CD4-positive, alpha-beta T cell treated with Interferon alpha-2 for 1 hour (primary cell): ENCODE results near the gene PLXND1.

ENCODE experiments used
- DNase-seq, 2 donors: peaks; one replicate each; pipeline ENCODE4 v3.0.0-alpha.2; 2020 to 2022

PLXND1 gene

DNA sequence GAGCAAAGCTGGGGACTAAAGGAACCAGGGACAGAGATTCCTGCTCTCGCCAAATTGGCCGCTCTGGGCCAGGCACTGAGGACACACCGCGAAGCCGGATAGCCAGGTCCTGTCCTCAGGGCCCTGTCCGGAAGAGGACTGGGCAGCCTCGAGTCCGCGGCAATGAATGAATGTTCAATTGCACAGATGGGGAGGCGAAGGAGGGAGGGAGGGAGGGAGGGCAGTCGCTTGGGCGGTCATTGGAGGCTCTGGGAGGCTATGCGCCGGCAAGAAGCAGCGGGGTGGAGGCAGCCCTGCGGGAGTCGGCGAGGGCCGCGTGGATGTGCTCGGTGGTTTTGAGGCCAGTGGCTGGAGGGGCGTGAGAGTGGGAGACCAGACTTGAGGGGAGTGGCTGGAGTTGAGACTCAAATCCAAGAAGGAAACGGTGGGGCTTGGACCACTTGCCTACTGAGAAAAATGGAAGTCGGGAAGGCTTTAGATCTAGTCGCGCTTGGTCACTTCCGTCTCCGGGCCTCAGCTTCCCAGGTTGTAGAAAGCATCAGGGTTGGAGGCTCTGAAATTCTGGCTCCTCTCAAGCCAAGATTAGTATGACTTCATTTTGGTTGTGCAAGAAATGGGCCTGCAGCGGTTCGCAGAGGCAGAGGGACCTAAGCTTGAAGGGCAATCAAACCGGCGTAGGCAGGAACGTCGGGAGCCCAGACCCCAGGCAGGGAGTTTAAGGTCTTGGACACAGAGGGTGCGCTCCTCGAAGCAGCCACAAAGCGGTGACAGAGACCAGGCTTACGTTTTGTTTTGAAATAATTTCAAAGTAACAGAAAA is 21.1 kb upstream of the PLXND1 start:
- DNase-seq: peak; percentile 68 to 76

DNA sequence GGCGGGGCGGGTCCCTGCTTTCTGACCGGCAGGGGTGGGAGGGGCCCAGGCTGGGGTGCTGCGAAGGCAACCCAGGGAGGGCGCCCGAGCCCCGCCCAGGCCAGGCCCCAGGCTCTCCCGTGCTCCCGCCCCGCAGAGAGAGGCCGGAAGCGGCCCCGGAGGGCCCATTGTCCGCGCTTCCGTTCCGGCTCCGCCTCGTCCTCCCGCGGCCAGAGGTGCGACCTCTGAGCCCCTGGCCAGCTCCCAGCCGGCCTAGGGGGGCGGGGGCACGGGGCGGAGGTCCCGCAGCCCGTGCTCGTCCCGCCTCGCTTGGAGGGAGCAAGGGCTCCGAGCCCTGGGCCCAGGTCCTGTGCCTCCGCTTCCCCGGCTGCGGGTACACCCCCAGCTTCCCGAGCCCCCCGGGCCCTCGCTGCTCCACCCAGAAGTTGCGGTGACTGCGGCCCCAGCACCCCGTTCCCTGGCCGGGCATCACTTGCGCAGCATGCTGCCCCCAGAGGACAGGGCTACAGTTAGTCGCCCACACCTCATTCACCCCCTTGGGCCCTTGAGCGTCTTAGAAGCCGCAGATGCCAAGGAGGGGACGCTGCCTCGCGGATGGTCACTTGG is 20.4 kb upstream of the PLXND1 start:
- DNase-seq: peak; percentile 61 to 64

- DNase-seq: no peak
Observed at GRCh38 chr3:129625072-129625874, 18.8 kb upstream of the PLXND1 start.

DNA sequence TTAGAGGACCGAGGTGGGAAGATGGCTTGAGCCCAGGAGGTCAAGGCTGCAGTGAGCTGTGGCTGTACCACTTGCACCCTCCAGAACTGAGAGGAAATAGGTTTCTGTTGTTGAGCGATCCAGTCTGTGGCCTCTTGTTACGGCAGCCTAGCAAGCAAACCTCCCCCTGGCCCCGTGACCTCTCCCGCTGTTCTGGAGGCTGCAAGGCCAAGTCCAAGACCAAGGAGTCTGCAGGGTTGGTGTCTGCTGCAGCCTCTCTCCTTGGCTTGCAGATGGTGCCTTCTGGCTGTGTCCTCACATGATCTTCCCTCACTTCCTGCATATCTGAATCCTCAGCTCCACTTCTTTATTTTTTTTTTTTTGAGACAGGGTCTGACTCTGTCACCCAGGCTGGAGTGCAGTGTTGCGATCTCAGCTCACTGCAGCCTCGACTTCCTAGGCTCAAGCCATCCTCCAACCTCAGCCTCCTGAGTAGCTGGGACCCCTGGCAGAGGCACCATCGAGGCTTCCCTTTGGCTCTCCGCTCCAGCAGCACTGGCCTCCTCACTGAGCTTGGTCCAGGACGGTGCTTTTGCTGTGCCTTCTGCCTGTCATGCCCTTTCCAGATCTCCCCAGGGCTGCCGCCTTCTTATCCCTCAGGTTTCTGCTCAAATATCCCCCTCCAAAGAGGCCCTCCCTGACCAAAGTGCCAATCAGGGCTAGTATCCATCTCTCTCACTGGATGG is 18.0 kb upstream of the PLXND1 start:
- no peak for DNase-seq

DNA sequence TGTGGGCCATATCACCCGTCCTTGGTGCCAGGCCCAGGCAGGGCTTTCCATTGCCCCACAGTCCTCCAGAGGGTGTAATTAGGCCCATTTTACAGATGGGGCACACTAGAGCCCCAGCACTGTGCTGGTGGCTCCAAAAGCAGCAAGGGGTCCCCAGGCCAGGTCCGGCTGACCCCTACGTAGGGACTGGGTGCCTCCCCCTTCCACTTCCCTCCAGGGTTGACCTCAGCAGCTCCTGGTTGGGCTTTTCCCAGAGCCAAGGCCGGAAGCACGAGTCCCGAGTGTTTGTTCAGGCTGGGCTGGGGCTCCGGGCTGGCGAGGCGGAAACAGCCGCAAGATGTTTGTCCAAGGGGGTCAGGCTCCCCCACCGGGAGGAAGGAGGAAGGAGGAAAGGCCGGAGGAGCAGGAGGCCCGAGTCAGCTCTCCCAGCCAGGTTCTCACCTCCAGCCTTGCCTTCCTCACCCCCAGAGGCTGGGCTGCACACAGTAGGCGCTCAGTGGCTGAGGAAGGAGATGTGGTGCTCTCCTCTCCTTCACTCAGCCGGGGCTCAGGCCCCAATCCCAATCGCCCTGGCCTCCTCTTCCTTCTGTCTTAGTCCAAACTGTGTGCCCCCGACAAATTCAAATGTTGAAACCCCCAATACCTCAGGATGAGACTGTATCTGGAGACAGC is 17.1 kb upstream of the PLXND1 start:
- no peak for DNase-seq

DNA sequence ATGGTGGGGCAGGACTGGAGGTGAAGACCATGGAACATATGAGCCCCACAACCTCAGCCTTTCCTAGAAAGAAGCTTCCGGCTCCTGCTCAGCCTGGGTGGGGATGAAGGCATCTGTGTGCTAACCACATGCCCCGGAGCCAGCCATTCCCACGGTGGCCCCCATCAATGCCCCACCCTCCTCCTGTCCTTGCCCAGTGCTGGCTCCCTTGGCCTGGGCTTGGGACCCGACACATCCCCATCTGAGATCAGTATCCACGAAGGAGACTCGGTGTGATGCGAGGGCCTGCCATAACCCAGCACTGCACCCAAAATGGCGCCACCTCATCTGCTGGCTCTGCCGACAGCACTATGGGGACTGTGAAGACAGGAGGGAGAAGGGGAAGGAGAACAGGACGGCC is 16.5 kb upstream of the PLXND1 start:
- no peak for DNase-seq

DNA sequence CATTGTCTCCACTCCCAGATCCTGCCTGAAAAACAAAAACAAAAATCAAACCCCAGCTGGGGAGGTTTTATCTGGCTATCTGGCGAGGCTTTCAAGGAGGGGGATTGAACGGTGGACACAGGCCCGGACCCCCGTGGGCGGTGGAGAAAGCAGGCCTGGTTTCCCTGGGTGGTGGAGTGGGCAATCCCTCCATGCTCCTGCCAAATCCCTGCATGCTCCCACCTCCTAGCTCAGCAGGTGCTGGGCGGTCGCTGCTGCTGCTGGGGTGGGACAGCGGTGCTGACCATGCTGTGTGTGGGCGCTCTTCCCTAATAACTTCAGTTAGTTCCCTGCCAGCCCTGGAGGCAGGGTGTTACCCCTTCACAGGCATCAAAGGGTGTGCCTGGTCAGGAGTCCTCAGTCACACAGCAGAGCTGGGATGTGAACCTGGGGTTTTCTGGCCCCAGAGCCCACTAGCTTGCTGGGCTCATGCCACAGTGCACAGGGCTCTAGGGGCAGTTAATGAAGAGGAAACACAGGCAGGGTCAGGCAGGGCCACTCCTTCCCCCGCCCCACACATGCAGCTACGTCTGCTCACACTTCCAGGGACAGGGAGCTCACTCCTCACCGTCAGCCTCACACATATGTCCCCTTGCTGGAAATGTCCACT is 15.9 kb upstream of the PLXND1 start:
- no peak for DNase-seq

DNA sequence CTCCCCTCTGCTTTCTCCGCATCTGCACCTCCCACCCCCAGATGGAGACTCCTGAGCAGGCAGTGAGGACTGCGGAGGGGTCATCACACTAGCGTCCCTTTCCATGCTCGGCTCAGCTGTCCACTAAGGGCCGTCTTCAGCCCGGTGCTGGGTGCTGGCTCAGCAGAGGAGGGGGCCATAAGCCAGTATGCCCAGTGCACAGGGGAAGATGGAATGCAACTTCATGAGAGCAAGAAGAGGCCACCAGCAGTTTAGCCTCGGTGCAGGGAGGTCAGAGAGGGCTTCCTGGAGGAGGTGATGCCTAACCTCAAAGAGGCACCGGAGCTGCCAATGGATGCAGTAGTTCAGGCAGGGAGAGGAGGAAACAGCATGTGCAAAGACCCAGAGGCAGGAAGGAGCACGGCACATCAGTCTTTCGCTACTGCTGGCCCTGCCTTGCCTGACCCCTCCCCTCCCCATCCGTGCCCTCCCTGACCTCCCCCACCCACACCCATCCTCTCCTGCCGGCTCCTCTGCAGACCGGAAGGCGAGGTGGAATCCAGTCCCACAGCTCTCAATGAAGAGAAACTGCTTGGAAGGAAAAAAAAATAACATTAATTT is 15.2 kb upstream of the PLXND1 start:
- DNase-seq: no peak

GRCh38 chr3:129620828-129621559 is 14.5 kb upstream of the PLXND1 start:
- DNase-seq: no peak

DNA sequence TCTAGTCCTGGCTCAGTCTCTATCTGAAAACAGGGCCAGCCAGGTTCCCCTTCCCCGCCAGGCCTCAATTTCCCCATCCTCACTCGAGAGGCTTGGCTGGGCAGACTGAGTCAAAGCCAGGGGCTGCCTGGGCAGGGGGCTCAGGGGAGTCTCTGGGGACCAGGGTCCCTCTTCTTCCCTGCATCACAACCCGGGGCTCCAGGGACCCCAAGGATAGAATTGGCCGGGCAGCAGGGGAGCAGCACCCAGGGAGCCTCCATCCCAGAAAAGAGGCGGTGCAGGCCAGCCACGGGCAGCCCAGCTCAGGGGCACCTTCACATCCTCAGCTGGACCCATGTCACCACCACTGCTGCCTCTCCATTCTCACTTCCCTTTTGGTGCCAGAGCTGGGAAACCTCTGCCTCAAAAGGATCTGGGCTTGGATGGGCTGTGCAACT is 13.3 kb upstream of the PLXND1 start:
- DNase-seq: no peak

- DNase-seq: no peak
Observed at GRCh38 chr3:129618901-129619671, 12.6 kb upstream of the PLXND1 start.

GRCh38 chr3:129618186-129618820 is 11.8 kb upstream of the PLXND1 start:
- no peak for DNase-seq

DNA sequence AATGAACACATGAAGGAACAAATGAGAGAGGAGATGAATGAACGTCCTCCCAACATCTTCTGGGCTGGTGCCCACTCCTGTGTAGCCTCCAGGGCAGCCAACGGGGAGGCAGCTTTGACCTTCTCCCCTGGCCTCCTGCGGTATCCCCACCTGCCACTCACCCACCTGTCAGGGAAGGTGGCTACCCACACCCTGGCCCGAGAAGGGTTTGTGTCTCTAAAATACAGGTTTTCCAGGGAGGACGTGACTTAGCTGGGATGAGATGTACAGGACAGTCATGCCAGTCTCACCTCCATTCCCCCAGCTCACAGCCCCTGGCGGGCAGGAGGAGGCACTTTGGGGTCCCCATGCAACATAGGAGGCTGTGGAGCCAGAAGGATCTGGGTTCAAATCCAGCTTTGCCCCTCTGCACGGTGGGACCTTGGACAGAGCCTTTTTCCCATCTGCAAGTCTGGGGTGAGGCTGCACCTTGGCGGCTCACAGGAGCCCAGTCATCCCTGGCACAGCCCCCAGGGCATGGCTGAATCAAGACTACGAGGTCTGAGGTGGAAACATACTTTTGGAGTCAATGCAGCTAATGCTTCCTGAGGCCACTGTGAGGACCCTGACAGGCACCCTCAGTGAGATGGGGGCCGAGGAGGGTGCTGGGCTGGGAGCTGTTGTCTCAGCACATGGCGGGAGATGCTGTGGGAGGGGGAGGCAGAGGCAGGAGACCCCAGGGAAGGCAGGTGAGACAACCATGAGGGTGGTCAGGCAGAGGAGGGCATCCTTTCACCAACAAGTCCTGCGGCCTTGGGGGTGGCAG is 11.1 kb upstream of the PLXND1 start:
- DNase-seq: no peak

- peak in 1 of 2 donors; percentile 45 for DNase-seq
Observed at GRCh38 chr3:129616713-129617112, 10.2 kb upstream of the PLXND1 start.

DNA sequence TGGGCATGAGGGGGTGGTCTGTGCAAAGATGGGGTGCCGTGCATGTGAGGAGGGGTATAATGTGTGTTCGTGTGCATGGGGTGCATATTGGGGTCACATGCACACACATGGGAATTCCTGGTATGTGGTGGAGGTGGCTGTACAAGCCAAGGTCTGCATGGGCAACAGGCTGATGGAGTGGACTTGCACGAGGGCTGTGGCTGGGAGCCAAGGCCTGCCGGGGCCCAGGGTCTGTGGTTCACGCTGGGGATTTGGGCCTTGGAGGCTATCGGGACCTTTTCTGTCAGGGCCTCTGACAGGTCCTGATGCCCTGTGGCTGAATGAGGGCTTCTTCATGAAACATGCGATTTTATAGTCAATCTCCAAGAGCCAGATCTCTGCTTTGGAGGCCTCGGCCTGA is 9.8 kb upstream of the PLXND1 start:
- DNase-seq: no peak

- DNase-seq: no peak
Observed at GRCh38 chr3:129615751-129616281, 9.3 kb upstream of the PLXND1 start.

- no peak for DNase-seq
Observed at GRCh38 chr3:129614927-129615363, 8.5 kb upstream of the PLXND1 start.

DNA sequence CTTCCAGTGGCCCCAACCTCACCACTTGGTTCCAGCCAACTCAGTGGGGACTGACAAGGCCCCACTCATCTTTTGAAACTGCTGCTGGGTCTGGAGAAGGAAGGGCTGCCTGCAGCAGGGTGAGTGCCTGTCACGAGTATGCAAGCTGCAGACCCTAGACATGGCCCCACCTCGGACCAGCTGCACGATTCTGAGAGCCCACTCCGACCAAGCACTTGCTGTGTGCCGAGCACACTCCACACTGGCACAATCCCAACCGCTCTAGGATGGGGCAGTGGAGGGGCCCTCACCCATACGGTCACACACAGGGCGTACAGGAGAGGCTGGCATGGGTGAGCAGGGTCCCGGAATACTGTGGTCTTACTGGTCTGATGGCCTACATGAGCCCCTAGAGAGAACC is 8.0 kb upstream of the PLXND1 start:
- DNase-seq: no peak
